SU-DHL-6 (cell line): ENCODE measurements around the gene CNOT11.

Source experiments
- H2AFZ ChIP-seq: fragments of 200-600 bp; sonication (generic); 2 replicates; pipeline ENCODE4 v1.6.1; 2014; ENCODE audit warnings: low read depth, mild to moderate bottlenecking, moderate library complexity, mixed read lengths, antibody characterized with exemption, low read length; ENCODE audit not compliant: severe bottlenecking
- H3F3A ChIP-seq: fragments of 200-600 bp; shearing (Covaris generic); 2 replicates; pipeline ENCODE4 v1.6.0; 2016; ENCODE audit warnings: antibody characterized with exemption, mild to moderate bottlenecking; ENCODE audit not compliant: insufficient read depth
- H3K27ac ChIP-seq: fragments of 200-600 bp; sonication (generic); 2 replicates; pipeline ENCODE4 v1.5.1; 2016; ENCODE audit warnings: low read depth, mild to moderate bottlenecking, low read length, moderate library complexity, mixed read lengths
- H3K27me3 ChIP-seq: fragments of 200-600 bp; sonication (generic), shearing (Covaris generic); 2 replicates; pipeline ENCODE4 v1.6.0; 2014; ENCODE audit warnings: mild to moderate bottlenecking, low read length
- H3K36me3 ChIP-seq: fragments of 200-600 bp; sonication (generic); 2 replicates; pipeline ENCODE4 v1.6.1; 2014; ENCODE audit warnings: mild to moderate bottlenecking, low read length, mixed read lengths
- H3K4me2 ChIP-seq: fragments of 300-600, 200-600 bp; shearing (Covaris generic), sonication (generic); 2 replicates; pipeline ENCODE4 v1.6.0; 2014; ENCODE audit warnings: low read length, low read depth, mild to moderate bottlenecking; ENCODE audit not compliant: poor library complexity, severe bottlenecking
- H3K4me3 ChIP-seq: fragments of 200-600 bp; sonication (generic); 2 replicates; pipeline ENCODE4 v1.5.1; 2014; ENCODE audit warnings: antibody characterized with exemption, low read length, mild to moderate bottlenecking, mixed read lengths; ENCODE audit not compliant: insufficient read depth, poor library complexity, severe bottlenecking
- H3K79me2 ChIP-seq: fragments of 200-600 bp; sonication (generic); 2 replicates; pipeline ENCODE4 v1.6.1; 2014; ENCODE audit warnings: mild to moderate bottlenecking, low read length, moderate library complexity; ENCODE audit not compliant: insufficient read depth
- H3K9ac ChIP-seq: fragments of 200-600 bp; sonication (generic); 2 replicates; pipeline ENCODE4 v1.7.0; 2014; ENCODE audit warnings: mild to moderate bottlenecking, low read length
- H3K9me2 ChIP-seq: fragments of 200-600 bp; sonication (generic); replicated peaks from 2 replicates; pipeline ENCODE4 v1.6.1; 2014; ENCODE audit warnings: low read length; ENCODE audit not compliant: insufficient read depth
- H3K9me3 ChIP-seq: fragments of 200-600 bp; sonication (generic); 2 replicates; pipeline ENCODE4 v1.6.1; 2014; ENCODE audit warnings: low read length, mixed read lengths; ENCODE audit not compliant: insufficient read depth
- H4K20me1 ChIP-seq: fragments of 200-600 bp; sonication (generic); 2 replicates; pipeline ENCODE4 v1.6.1; 2014; ENCODE audit warnings: low read depth, mild to moderate bottlenecking, antibody characterized with exemption, low read length, moderate library complexity, mixed read lengths
- CTCF ChIP-seq: fragments of 200-600 bp; sonication (generic); IDR thresholded peaks from one replicate; pipeline ENCODE4 v1.5.1; 2017; ENCODE audit warnings: antibody characterized with exemption, mild to moderate bottlenecking, low read length, moderate library complexity; ENCODE audit not compliant: insufficient read depth, poor library complexity, severe bottlenecking
- EZH2phosphoT487 ChIP-seq: fragments of 200-600 bp; sonication (generic), shearing (Covaris generic); conservative IDR thresholded peaks from 2 replicates; pipeline ENCODE4 v1.6.1; 2018; ENCODE audit warnings: mild to moderate bottlenecking, antibody characterized with exemption, low read length, moderate library complexity, mixed read lengths

Gene CNOT11

GRCh38 chr2:101294861-101295260 is 42.2 kb downstream of the CNOT11 start:
- no peaks in the 10 kb centered on the region for H3K9me3 ChIP-seq
- no peak overlapping the region for H3K27ac ChIP-seq
- no peak for TF ChIP-seq CTCF
- no peak for TF ChIP-seq EZH2phosphoT487
- no peaks in the 10 kb centered on the region for H3K9me2 ChIP-seq
- no peaks in the 10 kb centered on the region for H3K36me3 ChIP-seq
- no peaks in the 10 kb centered on the region for H3K27me3 ChIP-seq
- no peak overlapping the region for H2AFZ ChIP-seq
- no peak overlapping the region for H3K4me2 ChIP-seq
- no peak overlapping the region for H3K4me3 ChIP-seq
- peaks cover 7% of the 10 kb centered on the region; the same call in 1 of the 2 replicates for H3K79me2 ChIP-seq
- no peaks in the 10 kb centered on the region for H4K20me1 ChIP-seq
- no peak overlapping the region for H3K9ac ChIP-seq
- no peaks in the 10 kb centered on the region for H3F3A ChIP-seq

- peaks cover 7% of the 10 kb centered on the region; the same call in 1 of the 2 replicates for H3K79me2 ChIP-seq
- no peak overlapping the region for H3K4me3 ChIP-seq
- H3K9me2 ChIP-seq: no peaks in the 10 kb centered on the region
- no peaks in the 10 kb centered on the region for H3K9me3 ChIP-seq
- TF ChIP-seq EZH2phosphoT487: no peak
- TF ChIP-seq CTCF: no peak
- H3K36me3 ChIP-seq: no peaks in the 10 kb centered on the region
- no peaks in the 10 kb centered on the region for H4K20me1 ChIP-seq
- no peaks in the 10 kb centered on the region for H3K27me3 ChIP-seq
- H2AFZ ChIP-seq: no peak overlapping the region
- no peak overlapping the region for H3K9ac ChIP-seq
- H3F3A ChIP-seq: no peaks in the 10 kb centered on the region
- no peak overlapping the region for H3K4me2 ChIP-seq
- no peak overlapping the region for H3K27ac ChIP-seq
These were observed 43.2 kb downstream of the CNOT11 start for GRCh38 chr2:101295895-101296294.

- Histone ChIP-seq H4K20me1 (no peaks in the 10 kb centered on the region), H3K9me3 (no peaks in the 10 kb centered on the region), H3K27ac (no peak overlapping the region), H3K9ac (no peak overlapping the region), H3K27me3 (no peaks in the 10 kb centered on the region), H3K9me2 (no peaks in the 10 kb centered on the region), H3K4me2 (no peak overlapping the region), H3K36me3 (no peaks in the 10 kb centered on the region), H3K4me3 (no peak overlapping the region), H3K79me2 (peaks cover 7% of the 10 kb centered on the region; the same call in 1 of the 2 replicates), H2AFZ (no peak overlapping the region), H3F3A (no peaks in the 10 kb centered on the region)
- TF ChIP-seq CTCF (no peak), EZH2phosphoT487 (no peak)
These were observed 43.7 kb downstream of the CNOT11 start for GRCh38 chr2:101296371-101296770.

GRCh38 chr2:101297383-101297782 is 44.7 kb downstream of the CNOT11 start:
- no peaks in the 10 kb centered on the region for H3K9me2 ChIP-seq
- H3F3A ChIP-seq: no peaks in the 10 kb centered on the region
- H2AFZ ChIP-seq: no peak overlapping the region
- no peaks in the 10 kb centered on the region for H3K9me3 ChIP-seq
- no peaks in the 10 kb centered on the region for H3K27me3 ChIP-seq
- H3K79me2 ChIP-seq: peaks cover 8% of the 10 kb centered on the region; the same call in 1 of the 2 replicates
- TF ChIP-seq EZH2phosphoT487: no peak
- no peak for TF ChIP-seq CTCF
- no peak overlapping the region for H3K27ac ChIP-seq
- no peak overlapping the region for H3K4me2 ChIP-seq
- no peak overlapping the region for H3K4me3 ChIP-seq
- H3K36me3 ChIP-seq: no peaks in the 10 kb centered on the region
- H3K9ac ChIP-seq: no peak overlapping the region
- H4K20me1 ChIP-seq: no peaks in the 10 kb centered on the region
